ENCODE data around the gene TRPM3. TPM values are rescaled to one million over a fixed set of nuclear protein-coding genes. Genes with fewer than 3 reads are reported as not detected.

TRPM3 gene
- total RNA-seq, 1 experiment from 2014 or later: not detected

GRCh38 chr9:70529377-70529776 lies 592.0 kb downstream of the TRPM3 start:
- BruUV-seq (replicated peaks): no TSS peak
- ATAC-seq (no peak), DNase-seq (ENCODE audit: low read depth, low spot score) (no peak)
- no peak overlapping the region for H3K27ac ChIP-seq (ENCODE audit: low read length)
- H3K4me1 ChIP-seq (ENCODE audit: control insufficient read depth, insufficient read depth, low read length): no peaks in the 10 kb centered on the region
- no peaks in the 10 kb centered on the region for H3K27me3 ChIP-seq (ENCODE audit: control insufficient read depth, insufficient read depth, low read length)
- POLR2A ChIA-PET: no interaction called here
- no peak overlapping the region for H3K4me3 ChIP-seq (ENCODE audit: low read depth in 2 of 2, low read length in 2 of 2)
- no peaks in the 10 kb centered on the region for H3K36me3 ChIP-seq (ENCODE audit: control insufficient read depth, insufficient read depth, low read length)
- in situ Hi-C loops (cut with HindIII; ENCODE audit: low pct_unique_long_range_greater_than_20kb, low sequenced_read_pairs) (no loop called here), intact Hi-C loops (cut with micrococcal nuclease; ENCODE audit: unreplicated experiment) (no loop called here)
- TF ChIP-seq TCF7L2 (IDR thresholded peaks at IDR 0.05; ENCODE audit: low read depth, low read length) (no peak), SIN3A (IDR thresholded peaks at IDR 0.05; ENCODE audit: borderline replicate concordance, insufficient read depth, low read depth, low read length) (no peak), POLR2AphosphoS5 (IDR thresholded peaks at IDR 0.05; ENCODE audit: low read depth, low read length) (no peak), REST (IDR thresholded peaks at IDR 0.05; ENCODE audit: insufficient read depth in 1 of 2, low read depth in 2 of 2, low read length in 1 of 2) (no peak), CTCF (IDR thresholded peaks at IDR 0.05) (no peak)
- CTCF ChIA-PET: no interaction called here
- H3K9me3 ChIP-seq (ENCODE audit: control insufficient read depth, insufficient read depth, low read depth, low read length): no peaks in the 10 kb centered on the region

- CTCF ChIA-PET: no interaction called here
- no peaks in the 10 kb centered on the region for H3K36me3 ChIP-seq (ENCODE audit: control insufficient read depth, insufficient read depth, low read length)
- in situ Hi-C loops (cut with HindIII; ENCODE audit: low pct_unique_long_range_greater_than_20kb, low sequenced_read_pairs): no loop called here
Observed at GRCh38 chr9:70526902-70527301, 594.5 kb downstream of the TRPM3 start.

More at GRCh38 chr9:70526902-70527301, 594.5 kb downstream of the TRPM3 start:
- no peak for ATAC-seq
- DNase-seq (ENCODE audit: low read depth, low spot score): no peak
- POLR2A ChIA-PET: no interaction called here
- Histone ChIP-seq H3K4me3 (ENCODE audit: low read depth in 2 of 2, low read length in 2 of 2) (no peak overlapping the region), H3K27ac (ENCODE audit: low read length) (no peak overlapping the region), H3K4me1 (ENCODE audit: control insufficient read depth, insufficient read depth, low read length) (no peaks in the 10 kb centered on the region), H3K9me3 (ENCODE audit: control insufficient read depth, insufficient read depth, low read depth, low read length) (no peaks in the 10 kb centered on the region), H3K27me3 (ENCODE audit: control insufficient read depth, insufficient read depth, low read length) (no peaks in the 10 kb centered on the region)
- BruUV-seq (replicated peaks): no TSS peak
- intact Hi-C loops (cut with micrococcal nuclease; ENCODE audit: unreplicated experiment): no loop called here
- no peak for TF ChIP-seq CTCF (IDR thresholded peaks at IDR 0.05)
- TF ChIP-seq SIN3A (IDR thresholded peaks at IDR 0.05; ENCODE audit: borderline replicate concordance, insufficient read depth, low read depth, low read length): no peak
- TF ChIP-seq REST (IDR thresholded peaks at IDR 0.05; ENCODE audit: insufficient read depth in 1 of 2, low read depth in 2 of 2, low read length in 1 of 2): no peak
- no peak for TF ChIP-seq TCF7L2 (IDR thresholded peaks at IDR 0.05; ENCODE audit: low read depth, low read length)
- no peak for TF ChIP-seq POLR2AphosphoS5 (IDR thresholded peaks at IDR 0.05; ENCODE audit: low read depth, low read length)

Data from Panc1 (cell line).